RWPE1 (cell line): ENCODE measurements around the gene AP3M1.

Experiments
- CTCF ChIA-PET: fragments of 350-600 bp; sonication (Branson Sonifier 250); formaldehyde crosslinking; extraction: SDS; loops from one replicate; lab custom pipeline; 2021; lab: Yijun Ruan, JAX
- POLR2A ChIA-PET: fragments of 400-600 bp; formaldehyde crosslinking; extraction: SDS; loops from one replicate; lab custom pipeline; 2020; ENCODE audit warnings: antibody characterized with exemption; ENCODE audit not compliant: low non-redundant PET; lab: Yijun Ruan, JAX
- DNase-seq: peaks from one replicate; pipeline ENCODE4 v3.0.0; 2012; ENCODE audit warnings: low spot score
- H3K27ac ChIP-seq: fragments of 450-650 bp; 2 replicates; pipeline ENCODE4 v1.5.1; 2017
- TF ChIP-seq, protein P1 (sequence below): fragments of 450-650 bp; conservative IDR thresholded peaks from 2 replicates; pipeline ENCODE4 v1.5.1; 2017; ENCODE audit warnings: low read depth, mild to moderate bottlenecking

Gene AP3M1

DNA sequence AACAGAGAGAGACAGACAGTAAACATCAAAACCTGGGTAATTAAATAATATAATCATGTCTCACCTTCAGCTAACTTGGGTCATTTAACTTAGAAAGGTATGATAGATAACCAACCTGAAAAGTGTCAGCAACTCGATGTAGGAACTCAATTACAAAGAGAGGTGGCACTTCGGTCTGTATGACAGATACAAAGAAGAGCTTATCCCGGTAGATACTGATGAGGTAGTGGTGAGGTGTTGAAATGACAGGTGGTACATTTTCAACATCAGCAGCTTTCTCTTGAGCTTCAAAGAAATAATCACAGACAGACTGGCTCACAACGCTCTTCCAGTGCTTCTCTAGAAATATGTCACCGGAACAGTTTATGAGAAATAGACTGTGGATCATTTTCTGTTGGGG lies 12.6 kb downstream of the AP3M1 start:
- no peak overlapping the region for H3K27ac ChIP-seq
- ChIA-PET CTCF (no interaction called here), POLR2A (interaction anchor here (0.6 kb wide), 1 partner anchor 399 kb away, joined by 5 read pairs; no protein-coding TSS in a partner anchor)
- no peak for DNase-seq
- TF ChIP-seq, protein P1, sequence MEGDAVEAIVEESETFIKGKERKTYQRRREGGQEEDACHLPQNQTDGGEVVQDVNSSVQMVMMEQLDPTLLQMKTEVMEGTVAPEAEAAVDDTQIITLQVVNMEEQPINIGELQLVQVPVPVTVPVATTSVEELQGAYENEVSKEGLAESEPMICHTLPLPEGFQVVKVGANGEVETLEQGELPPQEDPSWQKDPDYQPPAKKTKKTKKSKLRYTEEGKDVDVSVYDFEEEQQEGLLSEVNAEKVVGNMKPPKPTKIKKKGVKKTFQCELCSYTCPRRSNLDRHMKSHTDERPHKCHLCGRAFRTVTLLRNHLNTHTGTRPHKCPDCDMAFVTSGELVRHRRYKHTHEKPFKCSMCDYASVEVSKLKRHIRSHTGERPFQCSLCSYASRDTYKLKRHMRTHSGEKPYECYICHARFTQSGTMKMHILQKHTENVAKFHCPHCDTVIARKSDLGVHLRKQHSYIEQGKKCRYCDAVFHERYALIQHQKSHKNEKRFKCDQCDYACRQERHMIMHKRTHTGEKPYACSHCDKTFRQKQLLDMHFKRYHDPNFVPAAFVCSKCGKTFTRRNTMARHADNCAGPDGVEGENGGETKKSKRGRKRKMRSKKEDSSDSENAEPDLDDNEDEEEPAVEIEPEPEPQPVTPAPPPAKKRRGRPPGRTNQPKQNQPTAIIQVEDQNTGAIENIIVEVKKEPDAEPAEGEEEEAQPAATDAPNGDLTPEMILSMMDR: no peak

DNA sequence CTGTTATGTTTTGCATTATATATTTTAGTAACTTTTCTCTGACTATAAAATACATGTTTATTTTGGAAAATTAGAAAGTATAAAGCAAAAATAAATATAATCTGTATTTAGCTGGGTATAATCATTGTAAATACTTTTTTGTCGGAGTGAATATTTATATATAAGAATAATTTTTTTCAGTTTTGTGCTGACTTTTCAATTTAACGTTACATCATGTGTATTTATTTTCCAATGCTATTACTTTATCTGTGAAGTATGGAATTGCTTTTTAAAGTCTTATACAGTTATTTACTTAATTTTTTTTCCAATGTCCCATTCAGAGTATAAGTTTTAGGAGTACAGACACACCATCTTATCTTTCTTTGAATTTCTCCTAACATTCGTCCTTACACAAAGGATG lies 15.2 kb downstream of the AP3M1 start:
- no peak for DNase-seq
- TF ChIP-seq, protein P1: no peak
- ChIA-PET CTCF (interaction anchor here (1.4 kb wide), 1 partner anchor 16 kb away, joined by 3 read pairs; no protein-coding TSS in a partner anchor), POLR2A (no interaction called here)
- no peak overlapping the region for H3K27ac ChIP-seq

DNA sequence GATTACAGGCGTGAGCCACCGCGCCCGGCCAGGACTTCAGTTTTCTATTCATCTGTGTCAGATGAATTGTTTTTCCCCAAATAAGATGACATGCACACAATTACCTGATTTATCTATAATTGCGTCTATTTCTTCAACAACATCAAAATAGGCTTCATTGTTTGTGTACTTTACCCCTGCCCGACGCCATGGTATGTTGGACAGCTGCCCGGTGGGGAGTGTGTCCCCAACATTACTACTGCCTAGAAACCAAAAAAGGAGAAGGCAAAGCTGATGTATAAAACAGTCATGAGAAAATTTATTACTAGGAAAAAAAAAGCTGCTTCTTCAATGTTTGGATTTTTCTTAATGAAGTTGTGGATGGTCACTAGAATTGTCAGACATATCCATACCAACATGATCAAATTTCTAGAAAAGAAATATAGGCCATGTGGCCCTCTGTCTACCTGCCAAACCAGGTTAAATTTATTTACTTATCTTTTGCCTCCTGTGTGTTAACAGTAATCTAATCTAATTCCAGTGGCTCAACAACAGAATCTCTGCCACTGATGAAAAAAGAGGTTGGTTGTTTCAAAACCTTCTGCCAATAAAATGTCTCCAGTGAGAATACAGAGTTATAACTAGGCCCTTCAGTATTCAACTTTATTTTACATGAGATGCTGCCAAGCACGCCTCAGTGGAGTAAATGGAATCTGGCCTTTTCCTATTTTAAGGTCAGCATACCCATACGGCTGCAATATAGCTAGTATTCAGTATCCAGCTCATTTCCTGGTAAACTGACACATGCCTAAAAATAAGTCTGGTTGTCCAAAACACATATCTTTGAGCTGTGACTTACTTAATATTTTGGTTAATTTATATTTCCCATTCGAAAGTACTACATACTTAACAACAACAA lies 16.5 kb downstream of the AP3M1 start:
- POLR2A ChIA-PET: no interaction called here
- CTCF ChIA-PET: interaction anchor here (0.5 to 0.6 kb wide), 3 partner anchors 14 to 30 kb away, joined by 3 read pairs; no protein-coding TSS in a partner anchor
- TF ChIP-seq, protein P1: no peak

DNA sequence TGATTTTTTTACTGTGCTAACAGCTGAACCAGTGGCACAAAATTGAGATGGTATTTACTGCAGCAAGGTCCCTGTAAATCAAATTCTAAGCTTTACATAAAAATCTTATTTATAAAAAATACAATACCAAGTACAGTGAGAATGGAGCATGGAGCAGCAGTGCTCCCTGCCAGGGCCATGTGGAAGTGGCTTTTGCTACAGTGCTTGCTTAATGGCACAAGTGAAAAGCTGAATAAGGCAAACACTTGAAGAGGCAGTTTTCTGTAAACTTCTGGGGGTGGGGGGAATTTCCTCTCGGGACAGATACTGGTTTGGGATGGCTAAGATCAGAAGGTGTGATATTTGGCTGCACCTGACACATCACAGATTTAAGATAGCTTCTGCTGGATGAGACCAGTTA lies 27.5 kb downstream of the AP3M1 start:
- ChIA-PET POLR2A (no interaction called here), CTCF (interaction anchor here (0.7 kb wide), 1 partner anchor 104 kb away, joined by 3 read pairs; no protein-coding TSS in a partner anchor)
- DNase-seq: no peak
- no peak overlapping the region for H3K27ac ChIP-seq
- TF ChIP-seq, protein P1: no peak

More for the DNA sequence above, 16.5 kb downstream of the AP3M1 start:
- H3K27ac ChIP-seq: no peak overlapping the region
- no peak for DNase-seq

DNA sequence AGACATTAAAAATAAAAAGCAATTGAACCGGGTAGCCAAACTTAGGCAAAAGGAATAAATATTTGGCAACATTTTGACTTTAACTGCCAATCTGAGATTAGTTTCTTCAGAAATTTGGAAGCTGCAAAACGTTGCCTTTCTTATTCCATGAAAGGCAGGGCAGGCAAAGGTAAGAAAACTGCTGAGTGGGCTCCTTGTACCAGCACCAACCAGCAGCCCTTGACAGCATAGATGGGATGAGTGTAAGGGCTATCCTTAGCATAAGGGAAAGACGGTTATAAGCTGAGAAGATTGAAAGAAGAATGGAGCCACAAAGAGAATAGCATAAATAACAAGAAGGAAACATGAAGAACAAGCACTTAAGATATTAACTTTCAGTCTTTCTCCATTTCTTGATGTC lies 28.6 kb downstream of the AP3M1 start:
- CTCF ChIA-PET: interaction anchor here (0.5 kb wide), 1 partner anchor 910 kb away, joined by 3 read pairs; no protein-coding TSS in a partner anchor
- POLR2A ChIA-PET: no interaction called here
- TF ChIP-seq, protein P1: no peak
- no peak for DNase-seq
- H3K27ac ChIP-seq: no peak overlapping the region

DNA sequence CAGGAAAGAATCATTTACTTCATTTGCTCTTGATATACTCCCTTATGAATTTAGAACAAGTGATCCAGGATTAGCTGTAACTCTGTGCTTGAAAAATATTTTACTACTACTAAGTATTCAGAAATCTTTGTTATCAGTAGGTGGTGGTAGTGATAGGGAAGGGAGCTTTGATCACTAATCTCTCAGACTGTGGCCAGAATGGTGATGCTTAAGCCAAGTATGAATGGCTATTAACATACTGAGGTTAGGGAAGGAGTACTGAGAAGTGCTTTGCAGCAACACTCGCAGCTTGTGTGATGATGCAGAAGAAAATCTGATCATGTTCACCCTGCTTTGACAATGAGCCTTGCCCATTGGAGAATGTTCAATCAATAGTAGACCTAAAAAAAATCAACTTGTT lies 29.3 kb downstream of the AP3M1 start:
- H3K27ac ChIP-seq: no peak overlapping the region
- CTCF ChIA-PET: no interaction called here
- TF ChIP-seq, protein P1: no peak
- POLR2A ChIA-PET: no interaction called here
- DNase-seq: no peak
